ENCODE measurements around the gene TRMT2A.

- TF ChIP-seq CTCF (IDR thresholded peaks at IDR 0.05) (no peak), POLR2A (IDR thresholded peaks at IDR 0.05) (no peak)
Observed at GRCh38 chr22:20154602-20155187, 37.7 kb upstream of the TRMT2A start.

Data from body of pancreas (tissue), 4 donors.